ENCODE measurements around the gene FAM168B.

- TF ChIP-seq CTCF (IDR thresholded peaks at IDR 0.05) (no peak), POLR2AphosphoS5 (IDR thresholded peaks at IDR 0.05) (no peak)
These were observed 37.8 kb downstream of the FAM168B start for GRCh38 chr2:131055169-131056065.

All from prostate gland (tissue), 2 donors.